HepG2 (cell line): ENCODE measurements around the gene HIGD1C. TPM values are rescaled to one million over a fixed set of nuclear protein-coding genes. Genes with fewer than 3 reads are reported as not detected.
A peak's percentile ranks its signal among the peaks of the same experiment; 100 is the strongest.

Experiments used
- ATAC-seq: fragments of 200-7000 bp; cut with Tn5 transposase; 3 replicates; pipeline ENCODE4 v1.9.1; 2020; ENCODE audit warnings: mild to moderate bottlenecking, moderate library complexity
- BruUV-seq: library from RNA; stranded (reverse); fragments of 400-500 nt; replicated peaks from 2 replicates; lab custom pipeline; 2021; lab: Mats Ljungman, UMichigan
- CTCF ChIA-PET: fragments of 300-600 bp; formaldehyde crosslinking; extraction: SDS; loops from one replicate; lab custom pipeline; 2021; ENCODE audit warnings: low total read pairs, inconsistent platforms, low intra/inter-chr PET ratio; lab: Yijun Ruan, JAX
- POLR2A ChIA-PET: fragments of 350-600 bp; sonication (Branson Sonifier 250); formaldehyde crosslinking; loops from one replicate; lab custom pipeline; 2020; ENCODE audit warnings: antibody characterized with exemption, inconsistent platforms; lab: Yijun Ruan, JAX
- DNase-seq: peaks from one replicate; pipeline ENCODE4 v3.0.0-alpha.2; 2015; ENCODE audit warnings: low spot score
- FAIRE-seq: peaks from 3 replicates; lab custom pipeline; 2011; peaks lifted over from hg19 to GRCh38; lab: Jason Lieb, UNC
- H2AFZ ChIP-seq: one replicate; pipeline ENCODE4 v1.6.1; 2011; ENCODE audit warnings: low read length, inconsistent platforms
- H3K27ac ChIP-seq: fragments of 300-600 bp; 3 replicates; pipeline ENCODE4 v1.8.0; 2011; ENCODE audit warnings: mixed run types, mild to moderate bottlenecking, mixed read lengths, low read length, inconsistent platforms; ENCODE audit not compliant: insufficient read depth; ENCODE audit errors: extremely low read length
- H3K27me3 ChIP-seq, 2 experiments: fragments of 200-600 bp in 1 of 2; 2 replicates in 1 of 2; 3 replicates in 1 of 2; pipeline versions ENCODE4 v1.6.0 to v1.8.0; 2011; ENCODE audit warnings: low read length in 2 of 2, mild to moderate bottlenecking in 2 of 2, moderate library complexity in 2 of 2, inconsistent platforms in 1 of 2; ENCODE audit not compliant: insufficient read depth in 2 of 2, control insufficient read depth in 1 of 2
- H3K36me3 ChIP-seq, 2 experiments: fragments of 200-600 bp in 1 of 2; replicated peaks in 1 of 2; 2 replicates in 1 of 2; 3 replicates in 1 of 2; pipeline versions ENCODE4 v1.5.1 to v1.8.0; 2011; ENCODE audit warnings: low read length in 2 of 2, inconsistent platforms in 1 of 2; ENCODE audit not compliant: insufficient read depth in 2 of 2, control insufficient read depth in 1 of 2
- H3K4me1 ChIP-seq: 2 replicates; pipeline ENCODE4 v1.5.1; 2012; ENCODE audit warnings: low read length, inconsistent platforms; ENCODE audit not compliant: insufficient read depth
- H3K4me2 ChIP-seq: 2 replicates; pipeline ENCODE4 v1.6.0; 2011; ENCODE audit warnings: low read depth, low read length, inconsistent platforms
- H3K4me3 ChIP-seq, 3 experiments: fragments of 200-600 bp in 1 of 3; sonication (generic), shearing (Covaris generic) in 1 of 3; replicated peaks in 1 of 3; 2 replicates each; pipeline ENCODE4 v1.5.1; 2011 to 2016; ENCODE audit warnings: low read length in 3 of 3, inconsistent platforms in 2 of 3, low read depth in 2 of 3, mild to moderate bottlenecking in 2 of 3, control low read depth in 1 of 3, mixed read lengths in 1 of 3; ENCODE audit not compliant: insufficient read depth in 1 of 3
- H3K79me2 ChIP-seq: one replicate; pipeline ENCODE4 v1.6.1; 2011; ENCODE audit warnings: low read length, inconsistent platforms; ENCODE audit not compliant: insufficient read depth
- H3K9ac ChIP-seq: 2 replicates; pipeline ENCODE4 v1.6.0; 2011; ENCODE audit warnings: mild to moderate bottlenecking, low read depth, low read length, inconsistent platforms; ENCODE audit not compliant: insufficient read depth
- H3K9me3 ChIP-seq: 2 replicates; pipeline ENCODE4 v1.5.1; 2012; ENCODE audit warnings: mild to moderate bottlenecking, low read length
- H4K20me1 ChIP-seq: 2 replicates; pipeline ENCODE4 v1.6.0; 2011; ENCODE audit warnings: inconsistent platforms, mild to moderate bottlenecking, low read length, moderate library complexity; ENCODE audit not compliant: insufficient read depth
- ARID4A ChIP-seq: sonication (generic); formaldehyde crosslinking; IDR thresholded peaks from 2 replicates; pipeline ENCODE4 v1.5.0; 2020; ENCODE audit warnings: mild to moderate bottlenecking, missing genetic modification reagents, borderline replicate concordance
- HDAC2 ChIP-seq: sonication (generic); formaldehyde crosslinking; IDR thresholded peaks from 2 replicates; pipeline ENCODE4 v1.4.0; 2020; ENCODE audit warnings: missing genetic modification reagents
- NCOA1 ChIP-seq: sonication (generic); formaldehyde crosslinking; IDR thresholded peaks from 2 replicates; pipeline ENCODE4 v1.9.0; 2021; ENCODE audit warnings: missing genetic modification reagents
- PATZ1 ChIP-seq: sonication (generic); formaldehyde crosslinking; IDR thresholded peaks from 2 replicates; pipeline ENCODE4 v1.4.0; 2020; ENCODE audit warnings: missing genetic modification reagents
- POLR2G ChIP-seq: fragments of 200-400 bp; formaldehyde crosslinking; IDR thresholded peaks from 2 replicates; pipeline ENCODE4 v1.6.1; 2018; ENCODE audit warnings: mild to moderate bottlenecking, low read depth, low read length, moderate library complexity
- SALL1 ChIP-seq: sonication (generic); formaldehyde crosslinking; IDR thresholded peaks from 2 replicates; pipeline ENCODE4 v1.8.0; 2022; ENCODE audit warnings: mild to moderate bottlenecking, missing genetic modification reagents
- SAP130 ChIP-seq: IDR thresholded peaks from 2 replicates; pipeline ENCODE4 v1.6.1; 2016; ENCODE audit warnings: low read depth
- TP53 ChIP-seq: sonication (generic); formaldehyde crosslinking; conservative IDR thresholded peaks from 2 replicates; pipeline ENCODE4 v1.4.0; 2020; ENCODE audit warnings: missing genetic modification reagents
- ZMYM4 ChIP-seq: sonication (generic); formaldehyde crosslinking; IDR thresholded peaks from 2 replicates; pipeline ENCODE4 v1.8.1; 2023; ENCODE audit warnings: mild to moderate bottlenecking, missing genetic modification reagents
- ZNF652 ChIP-seq: IDR thresholded peaks from 2 replicates; pipeline ENCODE4 v1.6.1; 2016; ENCODE audit warnings: low read depth, borderline replicate concordance
- ZNF746 ChIP-seq: sonication (generic); formaldehyde crosslinking; IDR thresholded peaks from 2 replicates; pipeline ENCODE4 v1.8.0; 2022; ENCODE audit warnings: mild to moderate bottlenecking, missing genetic modification reagents
- WGBS: methylation state at CpG from one replicate; pipeline ENCODE4 v1.1.6; 2017; ENCODE audit warnings: low lambda C conversion rate; 5-methylcytosine and 5-hydroxymethylcytosine counted together
- in situ Hi-C: cut with HindIII; loops from 2 replicates; pipeline ENCODE4 v1.10.0; 2017; ENCODE audit warnings: low pct_unique_long_range_greater_than_20kb; ENCODE audit not compliant: extremely low pct_ligation_motif_present
- intact Hi-C: fragments of 100-400 bp; cut with micrococcal nuclease; formaldehyde crosslinking; loops from one replicate; pipeline ENCODE4 v1.10.0; 2022; ENCODE audit not compliant: unreplicated experiment
- polyA plus RNA-seq, 8 experiments: library from polyadenylated mRNA; depleted of rRNA in 3 of 8; stranded (reverse) in 7 of 8; unstranded in 1 of 8; fragments of >200 nt; fragmentation: Illumina TruSeq in 4 of 8; extraction: Trizol in 4 of 8; gene quantifications; 2 replicates each; pipeline versions ENCODE4 v1.2.1 to v1.2.3, GENCODE V29; 2011 to 2016; ENCODE audit warnings: low read depth in 4 of 8, missing spikeins in 1 of 8, mixed read lengths in 1 of 8; ENCODE audit not compliant: insufficient read depth in 1 of 8
- total RNA-seq, 5 experiments: library from RNA; depleted of rRNA; stranded (reverse); fragments of >200 nt; fragmentation: Illumina TruSeq; extraction: Trizol; gene quantifications; 2 replicates each; pipeline ENCODE4 v1.2.3, GENCODE V29; 2016; ENCODE audit warnings: low read depth in 1 of 5
- TF ChIP-seq, protein P1 (sequence below): sonication (generic); formaldehyde crosslinking; IDR thresholded peaks from 2 replicates; pipeline ENCODE4 v1.8.0; 2022; ENCODE audit warnings: mild to moderate bottlenecking, missing genetic modification reagents; ENCODE audit not compliant: insufficient replicate concordance
- TF ChIP-seq, protein P2 (sequence below): sonication (generic); formaldehyde crosslinking; IDR thresholded peaks from 2 replicates; pipeline ENCODE4 v1.4.0; 2020; ENCODE audit warnings: mild to moderate bottlenecking, missing genetic modification reagents

The HIGD1C gene
- total and polyA plus RNA-seq, 2 of the 13 experiments (the other 11 are each of a cell fraction or from before 2014, with no cell fraction given): not detected

GRCh38 chr12:50927766-50928224, 24.5 kb upstream of the HIGD1C start (continued):
- TF ChIP-seq, protein P1, sequence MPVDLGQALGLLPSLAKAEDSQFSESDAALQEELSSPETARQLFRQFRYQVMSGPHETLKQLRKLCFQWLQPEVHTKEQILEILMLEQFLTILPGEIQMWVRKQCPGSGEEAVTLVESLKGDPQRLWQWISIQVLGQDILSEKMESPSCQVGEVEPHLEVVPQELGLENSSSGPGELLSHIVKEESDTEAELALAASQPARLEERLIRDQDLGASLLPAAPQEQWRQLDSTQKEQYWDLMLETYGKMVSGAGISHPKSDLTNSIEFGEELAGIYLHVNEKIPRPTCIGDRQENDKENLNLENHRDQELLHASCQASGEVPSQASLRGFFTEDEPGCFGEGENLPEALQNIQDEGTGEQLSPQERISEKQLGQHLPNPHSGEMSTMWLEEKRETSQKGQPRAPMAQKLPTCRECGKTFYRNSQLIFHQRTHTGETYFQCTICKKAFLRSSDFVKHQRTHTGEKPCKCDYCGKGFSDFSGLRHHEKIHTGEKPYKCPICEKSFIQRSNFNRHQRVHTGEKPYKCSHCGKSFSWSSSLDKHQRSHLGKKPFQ (CRISPR knock-in tag): peak; percentile 28

- Histone ChIP-seq H4K20me1 (no peaks in the 10 kb centered on the region), H3K9ac (peak overlapping the region; percentile 88), H3K9me3 (no peaks in the 10 kb centered on the region), H3K27me3 (peaks cover 0 to 3% of the 10 kb centered on the region in 2 experiments; a peak in 1 of 5 replicates), H3K4me2 (peak overlapping the region; percentile 88), H2AFZ (no peak overlapping the region), H3K4me3 (peak overlapping the region; percentile 25 to 85 (median 85); a peak in 5 of 6 replicates), H3K27ac (peak overlapping the region; percentile 82), H3K36me3 (peaks cover 1 to 4% of the 10 kb centered on the region in 2 experiments; a peak in 4 of 5 replicates), H3K79me2 (peaks cover 62% of the 10 kb centered on the region), H3K4me1 (peaks cover 72% of the 10 kb centered on the region)
- DNase-seq (no peak), ATAC-seq (no peak), FAIRE-seq (no peak)
- intact Hi-C loops (loop anchor here (5.0 to 10.0 kb wide), 2 partner anchors 101 to 164 kb away; partner anchors contain the start of gene ATF1), in situ Hi-C loops (no loop called here)
- POLR2A ChIA-PET: interaction anchor here (1.3 to 2.9 kb wide), 3 partner anchors 20 to 165 kb away, joined by 3 to 19 read pairs (median 7); partner anchors contain the start of genes ATF1 and SLC11A2
- 72% methylated on average over 3 of the region's 3 CpGs for WGBS
- CTCF ChIA-PET: no interaction called here
- BruUV-seq: no TSS peak
- TF ChIP-seq ZNF652 (CRISPR knock-in tag) (peak; percentile 31; the same call in 1 of the 2 replicates), POLR2G (0 out of 2 replicates have a peak, but pooled peaks have one; percentile 24), ARID4A (CRISPR knock-in tag) (no peak), NCOA1 (peak; percentile 61; the same call in 1 of the 2 replicates), ZMYM4 (CRISPR knock-in tag) (0 out of 2 replicates have a peak, but pooled peaks have one; percentile 32), TP53 (CRISPR knock-in tag) (peak; percentile 99), ZNF746 (CRISPR knock-in tag) (0 out of 2 replicates have a peak, but pooled peaks have one; percentile 1), PATZ1 (CRISPR knock-in tag) (peak; percentile 14; the same call in 1 of the 2 replicates), HDAC2 (CRISPR knock-in tag) (0 out of 2 replicates have a peak, but pooled peaks have one; percentile 14), SAP130 (CRISPR knock-in tag) (peak; percentile 26), SALL1 (peak; percentile 43)
- TF ChIP-seq, protein P2, sequence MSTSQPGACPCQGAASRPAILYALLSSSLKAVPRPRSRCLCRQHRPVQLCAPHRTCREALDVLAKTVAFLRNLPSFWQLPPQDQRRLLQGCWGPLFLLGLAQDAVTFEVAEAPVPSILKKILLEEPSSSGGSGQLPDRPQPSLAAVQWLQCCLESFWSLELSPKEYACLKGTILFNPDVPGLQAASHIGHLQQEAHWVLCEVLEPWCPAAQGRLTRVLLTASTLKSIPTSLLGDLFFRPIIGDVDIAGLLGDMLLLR (CRISPR knock-in tag): no peak
Measured at GRCh38 chr12:50928392-50928791, 24.0 kb upstream of the HIGD1C start.
